Measurements from ENCODE around the gene KLK10.
"Not testable (repeated sequence)": the region's sequence is repeated elsewhere in the genome, so short reads cannot be mapped to it uniquely, and the experiment has no call there.

The KLK10 gene

DNA sequence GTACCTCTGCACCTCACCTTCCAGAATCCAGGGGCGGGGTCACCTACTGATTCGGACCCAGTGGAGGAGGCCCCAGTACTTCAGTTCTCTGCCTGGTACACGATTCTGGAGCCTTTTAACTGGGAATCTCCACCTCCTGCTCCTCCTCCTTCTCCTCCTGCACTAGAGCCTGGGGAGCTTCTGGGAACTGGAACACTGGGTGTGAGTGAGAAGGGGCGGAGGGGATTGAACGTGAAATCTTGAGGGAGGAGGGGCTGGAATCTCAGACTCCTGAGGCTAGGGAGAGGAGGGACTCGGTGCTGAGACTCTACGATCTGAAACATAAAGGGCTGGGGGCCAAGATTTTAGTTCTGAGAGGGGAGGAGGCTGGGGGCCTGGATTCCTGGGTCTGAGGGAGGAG is 18.0 kb downstream of the KLK10 start, which contains the start of gene KLK8:
TSS of gene KLK8 (minus strand) at position 90 of the 400 bp plus-strand sequence. CDS start 437 bp downstream, outside the sequence.
- DNase-seq: no peak

DNA sequence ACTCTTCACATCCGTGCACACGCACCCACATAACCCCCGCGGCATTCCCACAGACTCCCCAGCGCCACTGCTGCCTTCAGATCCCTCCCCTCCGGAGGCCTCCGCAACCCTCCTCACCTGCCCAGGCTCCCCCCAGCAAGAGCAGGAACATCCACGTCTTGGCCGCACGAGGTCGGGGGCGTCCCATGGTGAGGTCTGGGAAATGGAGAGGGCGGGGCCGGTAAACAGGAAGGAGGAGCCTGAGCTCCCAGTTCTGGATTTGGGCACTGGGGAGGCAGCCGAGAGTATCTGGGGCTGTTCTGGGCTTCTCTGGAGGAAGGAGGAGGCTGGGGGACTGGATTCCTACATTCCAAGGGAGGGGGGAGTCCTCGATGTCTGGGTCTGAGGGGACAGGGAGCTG is 18.5 kb downstream of the KLK10 start:
- no peak for DNase-seq

DNA sequence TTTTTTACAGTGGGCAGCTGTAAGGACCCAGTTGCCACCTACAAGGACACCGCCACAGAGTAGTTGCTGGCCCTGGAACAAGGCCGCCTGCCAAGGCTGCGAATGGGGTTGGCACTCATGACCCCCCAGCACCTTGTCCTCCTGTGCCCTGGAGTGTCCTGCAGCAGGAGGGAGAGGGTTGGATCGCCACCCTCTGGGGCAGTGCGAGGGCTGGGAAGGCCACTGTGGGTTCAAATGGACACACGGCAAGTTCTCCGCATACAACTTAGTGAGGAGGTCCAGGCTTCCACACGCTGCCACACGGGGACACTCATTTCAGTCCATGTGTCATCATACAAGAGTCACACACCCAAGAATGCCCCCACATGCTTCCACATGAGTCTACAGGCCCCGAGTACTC is 19.1 kb downstream of the KLK10 start:
- no peak for DNase-seq

DNA sequence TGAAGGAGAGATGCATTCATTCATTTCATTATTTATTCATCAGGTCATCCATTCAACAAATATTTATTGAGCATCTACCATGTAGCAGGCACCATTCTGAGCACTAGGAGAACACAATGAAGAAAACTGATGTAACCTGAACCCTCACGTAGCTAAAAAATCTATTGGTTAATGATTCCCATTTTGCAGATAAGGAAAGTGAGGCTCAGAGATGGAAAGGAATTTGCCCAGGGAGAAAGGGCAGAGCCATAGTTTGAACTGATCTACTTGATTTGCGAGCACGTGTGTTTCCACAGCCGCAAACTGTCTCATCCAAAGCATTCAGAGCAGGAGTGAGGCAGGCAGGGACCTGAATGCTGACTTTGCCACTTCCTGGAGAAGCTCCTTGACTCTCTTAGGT is 20.8 kb downstream of the KLK10 start:
- no peak for DNase-seq

DNA sequence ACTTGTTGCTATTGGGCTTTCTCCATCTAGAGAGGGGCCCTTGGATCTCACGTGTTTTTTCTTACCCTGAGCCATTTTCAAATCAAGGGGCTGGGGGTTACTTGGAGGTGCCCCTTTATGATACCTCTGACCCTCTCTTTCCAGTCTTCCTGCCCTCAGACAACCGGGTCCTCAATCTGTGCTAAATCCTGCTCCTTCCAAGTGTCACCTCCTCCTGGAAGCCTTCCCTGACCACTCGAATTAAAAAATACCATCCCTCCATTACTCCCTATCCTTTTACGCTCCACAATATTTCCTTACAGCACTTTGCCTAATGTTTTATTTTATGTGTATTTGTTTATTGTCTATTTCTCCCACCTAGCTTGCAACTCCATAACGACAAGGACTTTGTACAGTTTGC is 21.4 kb downstream of the KLK10 start:
- DNase-seq: no peak

DNA sequence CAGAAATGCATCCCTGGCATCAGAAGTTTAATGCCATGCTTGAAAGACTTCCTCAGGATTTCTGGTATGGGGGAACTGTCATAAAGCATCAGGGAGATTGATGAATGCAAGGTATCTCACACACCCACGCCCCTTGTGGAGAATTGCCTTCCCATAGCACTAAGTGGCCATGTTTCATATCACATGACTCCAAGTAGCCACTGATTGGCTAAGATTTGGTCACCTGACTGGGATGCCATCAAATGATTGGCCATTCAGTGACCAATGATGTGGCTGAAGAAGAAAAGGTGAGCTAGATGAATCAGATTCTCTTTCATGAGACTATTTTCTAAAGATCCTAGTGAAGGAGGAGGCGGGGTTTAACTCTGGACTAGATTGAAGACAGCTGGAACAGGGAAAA is 25.4 kb downstream of the KLK10 start:
- peak in 1 of 3 experiments; percentile 3 for DNase-seq

DNA sequence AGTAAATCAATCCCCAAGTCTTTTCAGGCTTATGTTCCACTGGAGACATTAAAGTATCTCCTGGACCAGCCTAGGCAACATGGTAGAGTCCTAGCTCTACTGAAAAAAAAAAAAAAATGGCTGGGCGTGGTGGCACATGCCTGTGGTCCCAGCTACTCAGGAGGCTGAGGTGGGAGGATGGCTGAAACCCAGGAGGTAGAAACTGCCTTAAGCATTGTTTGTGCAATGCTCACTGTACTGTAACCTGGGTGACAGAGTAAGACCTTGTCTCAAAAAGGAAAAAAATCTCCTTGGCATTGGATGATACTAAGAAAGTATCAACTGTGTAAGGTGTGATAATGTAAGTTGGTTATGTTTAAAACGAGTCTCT is 26.9 kb downstream of the KLK10 start:
- DNase-seq: no peak

DNA sequence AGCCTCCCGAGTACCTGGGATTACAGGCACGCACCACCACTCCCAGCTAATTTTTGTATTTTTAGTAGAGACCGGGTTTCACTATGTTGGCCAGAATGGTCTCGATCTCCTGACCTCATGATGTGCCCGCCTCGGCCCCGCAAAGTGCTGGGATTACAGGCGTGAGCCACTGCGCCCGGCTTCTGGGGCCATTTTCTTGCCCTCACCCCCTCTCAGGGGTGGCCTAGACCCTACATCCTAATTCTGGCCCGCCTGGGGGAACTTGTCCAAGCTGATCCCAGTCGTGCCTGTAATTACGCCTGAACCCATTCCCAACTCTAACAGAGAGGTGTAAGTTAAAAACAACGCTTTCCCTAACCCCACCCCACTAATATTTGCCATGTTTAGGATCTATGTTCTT is 35.1 kb downstream of the KLK10 start:
- DNase-seq: not testable (repeated sequence)

DNA sequence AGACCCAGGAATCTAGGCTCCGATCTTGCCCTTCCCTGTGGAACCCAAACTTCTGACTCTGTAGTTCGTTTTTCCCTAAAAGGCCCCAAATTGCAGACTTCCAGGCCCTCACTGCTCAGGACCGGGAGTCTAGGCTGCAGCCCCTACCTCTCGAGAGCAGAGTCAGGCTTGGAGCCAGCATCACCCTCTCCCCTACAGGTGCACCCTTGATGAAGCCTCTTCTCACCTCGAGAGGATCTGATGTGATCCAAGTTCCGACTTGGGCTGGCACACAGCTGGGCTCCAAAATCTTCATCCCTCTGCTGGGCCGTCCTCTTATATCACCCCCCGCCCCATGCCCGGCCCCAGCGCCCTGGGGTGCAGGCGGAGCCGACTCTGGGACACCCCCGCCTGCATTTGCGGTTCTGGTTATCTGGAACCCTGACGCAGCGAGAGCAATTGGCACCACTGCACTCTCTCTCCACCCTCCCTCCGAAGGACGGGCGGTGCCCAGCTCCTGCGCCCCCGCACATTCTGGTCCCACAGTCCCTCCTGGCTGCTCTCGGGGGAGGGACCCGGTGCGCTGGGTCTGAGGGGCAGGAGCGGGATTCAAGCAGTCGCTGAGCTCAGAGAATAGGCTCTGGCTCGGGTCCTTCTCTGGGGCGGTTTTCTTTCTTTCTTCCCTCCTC is 35.8 kb downstream of the KLK10 start, which contains the start of gene KLK7:
TSS of gene KLK7 (minus strand) at position 293 of the 668 bp plus-strand sequence. CDS start 1,518 bp downstream, outside the sequence.
- DNase-seq: no peak

DNA sequence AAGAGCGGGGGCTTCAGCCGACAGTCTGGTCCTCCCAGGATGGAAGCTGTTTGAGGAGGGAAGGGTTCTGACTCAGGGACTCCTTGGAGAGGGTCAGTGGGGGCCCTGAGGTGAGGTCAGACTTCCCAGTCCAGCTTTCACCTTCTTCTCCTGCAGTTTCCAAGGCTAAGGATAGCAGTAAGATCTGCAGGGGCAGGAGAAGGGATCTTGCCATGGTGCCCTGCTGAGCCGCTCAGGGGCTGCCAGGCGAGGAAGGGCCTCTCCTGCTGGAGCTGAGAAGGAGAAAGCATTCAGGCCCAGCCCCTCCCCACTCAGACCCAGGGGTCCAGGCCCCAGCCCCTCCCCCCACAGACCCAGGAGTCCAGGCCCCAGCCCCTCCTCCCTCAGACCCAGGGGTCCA is 37.3 kb downstream of the KLK10 start:
- DNase-seq: no peak

DNA sequence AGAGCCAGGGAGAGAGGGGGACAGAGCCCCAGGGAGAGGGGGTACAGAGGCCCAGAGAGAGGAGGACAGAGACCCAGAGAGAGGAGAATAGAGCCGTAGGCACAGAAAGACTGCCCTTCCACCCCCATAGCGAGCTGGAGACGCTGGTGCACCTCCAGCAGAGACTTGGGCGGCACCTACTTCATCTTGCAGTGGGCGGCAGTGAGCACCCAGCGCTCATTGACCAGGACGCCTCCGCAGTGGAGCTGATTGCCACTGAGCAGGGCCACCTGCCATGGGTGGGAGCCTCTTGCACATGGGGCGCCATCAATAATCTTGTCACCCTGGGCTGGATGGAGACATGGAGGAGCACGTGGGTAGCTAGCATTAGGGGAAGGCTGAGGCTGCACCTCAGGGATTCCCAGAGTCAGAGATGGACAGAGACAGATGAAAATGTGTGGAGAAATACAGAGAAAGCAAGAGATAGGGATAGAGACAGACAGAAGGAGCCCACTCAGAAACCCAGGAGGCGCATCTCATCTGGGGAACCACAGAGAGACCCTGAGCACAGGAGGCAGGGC is 37.8 kb downstream of the KLK10 start:
- no peak for DNase-seq

DNA sequence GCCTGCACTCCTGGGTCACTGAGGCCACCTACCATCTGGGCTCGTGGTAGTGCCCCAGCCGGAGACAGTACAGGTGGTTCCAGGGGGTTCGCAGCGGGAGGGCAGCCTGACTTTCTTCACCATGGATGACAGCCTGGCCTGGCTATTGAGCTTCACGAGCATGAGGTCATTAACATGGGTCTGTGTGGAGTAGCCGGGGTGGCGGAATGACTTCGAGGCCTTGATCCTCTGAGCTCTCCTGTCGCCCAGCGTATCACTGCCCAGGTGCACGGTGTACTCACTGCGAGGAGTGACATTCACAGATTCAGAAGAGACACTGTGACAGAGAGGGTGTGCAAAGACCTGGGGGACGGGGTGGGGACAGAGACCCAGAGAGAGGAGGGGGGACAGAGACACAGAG is 39.3 kb downstream of the KLK10 start:
- DNase-seq: no peak

DNA sequence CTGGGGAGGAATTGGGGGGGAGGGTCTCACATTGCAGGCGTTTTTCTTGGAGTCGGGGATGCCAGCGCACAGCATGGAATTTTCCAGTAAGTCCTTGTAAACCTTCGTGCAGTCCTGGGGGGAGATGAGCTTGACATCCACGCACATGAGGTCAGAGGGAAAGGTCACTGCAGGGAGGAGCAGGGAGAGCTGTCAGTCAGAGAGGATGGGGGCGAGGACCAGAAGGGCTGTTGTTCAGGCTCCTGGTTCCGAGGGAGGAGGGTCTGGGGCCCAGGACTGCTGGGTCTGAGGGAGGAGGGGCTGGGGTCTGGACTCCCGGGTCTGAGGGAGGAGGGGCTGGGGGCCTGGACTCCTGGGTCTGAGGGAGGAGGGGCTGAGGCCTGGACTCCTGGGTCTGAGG is 39.8 kb downstream of the KLK10 start:
- no peak for DNase-seq

DNA sequence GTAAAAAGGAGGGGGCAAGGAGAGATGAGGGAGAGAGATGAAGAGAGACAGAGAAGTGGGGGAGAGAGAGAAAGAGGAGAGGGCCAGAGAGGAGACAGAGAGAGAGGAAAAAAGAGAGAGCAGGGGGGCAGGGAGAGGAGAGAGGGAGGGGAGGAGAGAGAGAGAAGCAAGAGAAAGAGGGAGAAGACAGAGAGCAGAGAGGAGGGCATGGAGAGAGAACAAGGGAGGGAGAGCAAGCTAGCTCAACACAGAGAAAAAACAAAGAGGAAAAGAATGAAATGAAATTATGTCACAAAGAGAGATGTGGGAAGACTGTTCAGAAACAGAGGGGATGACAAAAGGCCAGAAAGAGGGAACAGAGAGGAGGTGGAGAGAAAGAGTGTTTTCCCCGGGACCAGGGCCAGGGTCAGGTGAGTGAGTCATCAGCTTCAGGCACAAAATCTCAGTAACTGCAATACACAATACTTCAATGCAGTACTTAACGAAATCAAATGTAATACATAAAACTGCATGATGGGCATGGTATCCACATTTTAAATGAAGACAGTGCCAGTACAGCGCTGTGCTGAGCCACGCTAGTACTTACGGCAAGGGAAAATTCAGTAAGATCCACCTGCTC is 40.6 kb downstream of the KLK10 start:
- DNase-seq: no peak

DNA sequence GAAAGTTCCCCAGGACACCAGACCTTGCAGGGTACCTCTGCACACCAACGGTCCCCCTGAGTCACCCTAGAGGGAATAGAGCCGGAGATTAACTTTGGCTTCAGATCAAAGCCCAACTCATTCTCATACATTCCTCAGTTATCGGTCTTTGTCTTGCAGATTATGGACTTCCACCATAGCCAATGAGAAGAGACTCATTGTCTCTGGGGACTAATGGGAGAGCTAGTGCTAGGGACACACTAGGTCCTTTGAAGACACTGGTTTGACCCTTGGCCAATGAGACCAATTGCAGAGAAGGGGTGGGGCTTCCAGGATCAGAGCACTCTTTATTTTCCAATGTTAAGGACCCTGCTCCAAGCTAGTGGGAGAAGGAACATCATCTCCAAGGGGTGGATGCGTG is 41.9 kb downstream of the KLK10 start:
- DNase-seq: no peak

DNA sequence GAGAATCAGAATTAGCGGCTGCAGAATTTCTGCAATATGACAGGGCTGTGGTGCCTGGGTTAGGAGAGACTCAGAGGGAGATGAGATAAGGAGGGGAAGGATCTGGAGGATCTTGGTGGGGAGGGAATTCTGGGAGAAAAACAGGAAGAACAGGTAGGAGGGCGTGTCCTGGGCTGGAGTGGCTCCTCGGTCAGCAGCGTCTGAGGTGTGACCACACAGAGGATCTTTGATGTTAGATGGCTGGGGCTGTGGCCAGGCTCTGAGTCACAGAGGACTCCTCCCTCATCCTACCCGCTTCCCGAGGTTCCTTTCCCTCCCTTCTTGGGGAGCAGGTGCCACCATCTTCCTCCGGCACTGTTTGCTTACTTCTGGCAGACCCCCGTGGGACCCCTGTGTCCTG is 43.7 kb downstream of the KLK10 start:
- DNase-seq: no peak

DNA sequence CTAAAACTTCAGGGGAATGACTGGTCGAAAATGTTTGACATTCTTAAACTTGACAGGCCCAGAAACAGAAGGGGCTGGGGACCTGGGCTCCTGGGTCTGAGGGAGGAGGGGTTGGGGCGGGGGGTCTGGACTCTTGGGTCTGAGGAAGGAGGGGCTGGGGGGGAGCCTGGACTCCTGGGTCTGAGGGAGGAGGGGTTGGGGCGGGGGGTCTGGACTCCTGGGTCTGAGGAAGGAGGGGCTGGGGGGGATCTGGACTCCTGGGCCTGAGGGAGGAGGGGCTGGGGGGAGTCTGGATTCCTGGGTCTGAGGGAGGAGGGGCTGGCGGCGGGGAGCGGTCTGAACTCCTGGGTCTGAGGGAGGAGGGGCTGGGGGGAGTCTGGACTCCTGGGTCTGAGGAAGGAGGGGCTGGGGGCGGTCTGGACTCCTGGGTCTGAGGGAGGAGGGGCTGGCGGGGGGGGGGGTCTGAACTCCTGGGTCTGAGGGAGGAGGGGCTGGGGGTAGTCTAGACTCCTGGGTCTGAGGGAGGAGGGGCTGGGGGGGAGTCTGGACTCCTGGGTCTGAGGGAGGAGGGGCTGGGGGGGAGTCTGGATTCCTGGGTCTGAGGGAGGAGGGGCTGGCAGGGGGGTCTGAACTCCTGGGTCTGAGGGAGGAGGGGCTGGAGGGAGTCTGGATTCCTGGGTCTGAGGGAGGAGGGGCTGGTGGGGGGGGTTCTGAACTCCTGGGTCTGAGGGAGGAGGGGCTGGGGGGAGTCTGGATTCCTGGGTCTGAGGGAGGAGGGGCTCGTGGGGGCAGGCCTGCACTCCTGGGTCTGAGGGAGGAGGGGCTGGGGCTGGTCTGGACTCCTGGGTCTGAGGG is 44.6 kb downstream of the KLK10 start:
- DNase-seq: no peak

DNA sequence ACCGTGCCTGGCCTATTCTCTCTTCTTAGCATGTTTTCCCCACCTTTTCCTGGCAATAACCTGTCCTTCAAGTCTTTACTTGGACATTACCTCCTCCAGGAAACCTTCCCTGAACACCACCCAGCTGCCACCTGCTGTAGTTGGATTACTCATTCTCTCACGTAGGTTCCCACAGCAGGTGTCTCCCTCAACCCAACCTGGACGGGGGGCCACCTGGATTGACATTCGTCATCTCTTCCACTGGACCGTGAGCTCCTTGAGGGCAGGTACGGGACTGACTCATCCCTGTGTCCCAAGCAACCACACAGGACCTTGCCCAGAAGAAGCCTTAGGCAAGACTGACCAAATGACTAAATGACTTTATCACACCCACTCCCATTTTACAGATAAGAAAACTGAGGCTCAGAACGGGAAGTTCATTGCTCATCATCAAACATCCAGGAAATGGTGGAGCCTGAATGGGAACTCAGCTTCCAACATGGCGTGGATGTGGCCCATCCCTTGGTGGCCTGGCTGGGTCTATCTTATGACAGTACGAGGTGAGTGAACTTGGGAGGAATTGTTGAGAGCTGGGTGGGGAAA is 46.6 kb downstream of the KLK10 start:
- no peak for DNase-seq

DNA sequence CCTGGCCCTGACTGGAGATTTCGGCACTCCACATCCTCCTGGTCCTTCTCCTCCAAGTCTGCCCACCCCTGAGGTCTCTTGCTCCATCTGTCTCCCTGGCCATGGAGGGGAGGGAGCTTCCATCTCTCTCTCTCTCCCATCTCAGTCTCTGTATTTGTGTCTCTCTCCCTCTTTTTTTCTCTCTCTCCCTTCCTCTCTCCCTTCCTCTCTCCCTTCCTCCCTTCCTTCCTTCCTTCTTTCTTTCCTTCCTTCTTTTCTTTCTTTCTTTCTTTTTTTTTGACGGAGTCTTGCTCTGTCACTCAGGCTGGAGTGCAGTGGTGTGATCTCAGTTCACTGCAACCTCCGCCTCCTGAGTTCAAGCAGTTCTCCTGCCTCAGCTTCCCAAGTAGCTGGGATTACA is 49.7 kb downstream of the KLK10 start:
- DNase-seq: not testable (repeated sequence)

DNA sequence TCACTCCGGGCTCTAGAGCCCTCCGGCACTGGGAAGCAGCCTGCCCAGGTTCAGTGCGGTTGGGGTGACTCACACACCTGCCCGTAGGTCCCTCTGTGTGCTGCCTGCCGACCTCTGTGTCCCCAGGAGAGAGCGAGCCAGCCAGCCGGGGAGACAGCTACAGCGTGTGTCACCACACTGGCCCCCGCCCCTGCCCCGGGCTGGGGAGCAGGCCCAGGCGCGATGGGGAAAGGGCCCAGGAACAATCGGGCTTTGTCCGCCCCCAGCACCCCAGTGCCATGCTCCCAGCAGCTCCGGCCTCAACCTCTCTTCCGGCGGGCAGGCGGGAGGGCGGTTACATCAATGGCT is 50.1 kb downstream of the KLK10 start, which contains the start of gene KLK6:
TSS of gene KLK6 (minus strand) at position 179 of the 348 bp plus-strand sequence. CDS start 1,487 bp downstream, outside the sequence.
- no peak for DNase-seq

DNA sequence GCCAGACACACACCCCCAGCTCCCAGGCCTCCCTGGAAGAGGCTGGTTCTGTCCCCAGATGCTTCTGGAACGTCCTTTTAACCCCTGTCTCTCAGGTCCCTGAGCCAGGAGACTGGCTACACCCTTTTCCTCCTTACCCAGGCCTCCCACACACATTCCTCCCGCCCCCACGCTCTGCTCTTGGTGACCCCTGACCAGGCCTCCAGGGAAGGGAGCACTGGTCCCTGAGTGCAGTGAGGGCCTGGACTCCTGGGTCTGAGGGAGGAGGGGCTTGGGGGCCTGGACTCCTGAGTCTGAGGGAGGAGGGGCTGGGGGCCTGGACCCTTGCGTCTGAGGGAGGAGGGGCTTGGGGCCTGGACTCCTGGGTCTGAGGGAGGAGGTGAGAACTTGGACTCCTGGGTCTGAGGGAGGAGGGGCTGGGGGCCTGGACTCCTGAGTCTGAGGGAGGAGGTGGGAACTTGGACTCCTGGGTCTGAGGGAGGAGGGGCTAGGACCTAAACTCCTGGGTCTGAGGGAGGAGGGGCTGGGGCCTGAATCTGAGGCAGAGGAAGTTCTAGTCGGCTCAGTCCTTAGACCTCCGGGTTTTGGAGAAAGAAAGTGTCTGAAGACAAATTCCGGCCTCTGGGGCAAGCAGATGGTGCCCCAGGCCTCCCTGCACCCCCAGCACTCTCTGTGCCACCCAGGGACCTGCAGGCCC is 50.6 kb downstream of the KLK10 start:
- no peak for DNase-seq

DNA sequence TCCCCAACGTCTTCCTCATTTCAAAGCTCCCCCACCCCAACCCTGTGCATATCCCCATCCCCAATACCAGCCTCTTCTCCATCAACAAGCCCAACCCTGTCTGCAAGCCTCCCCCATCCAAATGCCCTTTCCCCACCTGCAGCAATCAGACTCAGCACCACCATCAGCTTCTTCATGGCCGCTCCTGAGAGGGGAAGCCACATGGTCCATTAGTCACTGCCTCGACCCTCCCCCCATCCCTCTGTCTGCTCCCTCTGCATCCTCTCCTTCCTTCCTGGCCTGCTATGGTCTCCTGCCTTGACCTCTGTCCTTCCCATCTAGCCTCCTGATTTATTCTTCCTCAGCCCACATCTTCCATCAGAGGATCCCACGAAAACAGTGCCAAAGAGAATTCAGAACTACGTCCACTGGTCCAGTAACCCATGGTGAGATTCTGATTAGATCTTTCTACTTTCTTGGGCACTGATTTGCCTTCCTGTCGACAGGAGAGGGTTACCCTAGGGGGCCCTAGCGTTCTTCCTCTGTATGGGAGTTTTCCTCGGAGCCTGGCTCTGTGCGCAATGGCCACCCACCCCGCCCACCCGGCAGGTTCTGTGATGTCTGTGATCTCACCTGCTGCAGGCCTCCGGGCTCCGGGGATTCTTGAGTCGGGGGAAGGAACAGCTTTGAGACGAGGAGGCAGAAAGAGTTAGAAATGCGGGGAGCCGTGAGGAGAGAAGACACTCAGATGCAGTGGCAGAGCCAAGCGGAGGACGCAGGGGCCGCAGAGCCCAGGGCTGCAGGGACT is 51.4 kb downstream of the KLK10 start:
- no peak for DNase-seq
